Right lobe of liver (tissue), 4 donors: Measurements from ENCODE around the gene SCARF1.

Source experiments
- POLR2A ChIP-seq: fragments of 450-650 bp; IDR thresholded peaks from one replicate; pipeline ENCODE4 v1.6.1; 2017; ENCODE audit warnings: antibody characterized with exemption, mild to moderate bottlenecking
- TF ChIP-seq, protein P1 (sequence below), 4 donors: fragments of 200-600 bp in 3 of 4; fragments of 450-650 bp in 1 of 4; IDR thresholded peaks; one replicate each; pipeline versions ENCODE4 v1.5.1 to v1.8.0; 2016 to 2022; ENCODE audit warnings: antibody characterized with exemption in 4 of 4, mild to moderate bottlenecking in 2 of 4
- donor health status: DM: no; HTN: no; CAD: no.
- donor health status: DM: no; HTN: no; CAD: no.
- donor health status: DM: no; HTN: yes; CAD: no.

DNA sequence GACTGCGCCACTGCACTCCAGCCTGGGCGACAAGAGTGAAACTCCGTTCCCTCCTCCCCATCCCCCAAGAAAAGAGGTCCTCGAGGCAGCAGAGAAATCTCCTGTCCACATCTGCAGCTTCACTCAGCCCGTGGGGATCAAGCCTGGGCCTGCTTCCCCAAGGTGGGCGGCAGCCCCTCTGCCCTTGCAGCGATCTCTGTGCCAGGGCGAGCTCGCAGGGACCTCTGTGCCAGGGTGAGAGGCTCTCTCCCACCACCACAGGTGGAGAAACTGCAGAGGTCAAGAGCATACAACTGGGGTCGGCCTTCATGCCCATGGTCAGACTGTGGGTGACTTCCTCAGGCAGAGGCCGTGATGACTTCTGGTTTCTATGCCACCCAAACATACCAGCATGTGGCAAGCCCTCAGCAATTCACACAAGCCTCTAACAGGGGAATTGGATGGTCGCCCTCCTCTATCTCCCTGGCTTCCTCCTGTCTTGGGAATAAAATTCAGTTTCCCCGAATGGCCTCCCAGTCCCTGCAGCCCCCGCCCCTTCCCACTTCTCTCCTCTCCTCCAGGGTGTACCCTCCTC, 22.4 kb downstream of the SCARF1 start:
- TF ChIP-seq, protein P1, sequence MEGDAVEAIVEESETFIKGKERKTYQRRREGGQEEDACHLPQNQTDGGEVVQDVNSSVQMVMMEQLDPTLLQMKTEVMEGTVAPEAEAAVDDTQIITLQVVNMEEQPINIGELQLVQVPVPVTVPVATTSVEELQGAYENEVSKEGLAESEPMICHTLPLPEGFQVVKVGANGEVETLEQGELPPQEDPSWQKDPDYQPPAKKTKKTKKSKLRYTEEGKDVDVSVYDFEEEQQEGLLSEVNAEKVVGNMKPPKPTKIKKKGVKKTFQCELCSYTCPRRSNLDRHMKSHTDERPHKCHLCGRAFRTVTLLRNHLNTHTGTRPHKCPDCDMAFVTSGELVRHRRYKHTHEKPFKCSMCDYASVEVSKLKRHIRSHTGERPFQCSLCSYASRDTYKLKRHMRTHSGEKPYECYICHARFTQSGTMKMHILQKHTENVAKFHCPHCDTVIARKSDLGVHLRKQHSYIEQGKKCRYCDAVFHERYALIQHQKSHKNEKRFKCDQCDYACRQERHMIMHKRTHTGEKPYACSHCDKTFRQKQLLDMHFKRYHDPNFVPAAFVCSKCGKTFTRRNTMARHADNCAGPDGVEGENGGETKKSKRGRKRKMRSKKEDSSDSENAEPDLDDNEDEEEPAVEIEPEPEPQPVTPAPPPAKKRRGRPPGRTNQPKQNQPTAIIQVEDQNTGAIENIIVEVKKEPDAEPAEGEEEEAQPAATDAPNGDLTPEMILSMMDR (IDR thresholded peaks at IDR 0.05): no peak
- no peak for TF ChIP-seq POLR2A
